GM12891 (cell line): Measurements from ENCODE around the gene ZNF346.

Experiments used
- POLR2A ChIP-seq: IDR thresholded peaks from 2 replicates; pipeline ENCODE4 v1.6.1; 2011; ENCODE audit warnings: low read depth, low read length, control low read depth
- POLR2AphosphoS5 ChIP-seq: IDR thresholded peaks from 2 replicates; pipeline ENCODE4 v1.6.1; 2011; ENCODE audit warnings: low read depth, low read length, control low read depth
- SPI1 ChIP-seq: IDR thresholded peaks from 2 replicates; pipeline ENCODE4 v1.6.1; 2011; ENCODE audit warnings: low read depth, low read length, control low read depth
- TAF1 ChIP-seq: IDR thresholded peaks from 2 replicates; pipeline ENCODE4 v1.6.1; 2011; ENCODE audit warnings: low read depth, low read length, control low read depth

GRCh38 chr5:176985516-176985915 lies 37.0 kb upstream of the ZNF346 start:
- no peak for TF ChIP-seq POLR2AphosphoS5
- TF ChIP-seq SPI1: no peak
- TF ChIP-seq POLR2A: no peak
- TF ChIP-seq TAF1: no peak
